B cell (primary cell): ENCODE data around the gene SPPL2C. TPM values are rescaled to one million over a fixed set of nuclear protein-coding genes. Genes with fewer than 3 reads are reported as not detected.

Experiments used
- ATAC-seq: fragments of 200-7000 bp; cut with Tn5 transposase; one replicate; pipeline ENCODE4 v1.10.0; 2021; ENCODE audit warnings: low read depth, mild to moderate bottlenecking, moderate number of reproducible peaks, moderate library complexity
- CTCF ChIA-PET: fragments of 350-600 bp; sonication (Branson Sonifier 250); formaldehyde crosslinking; loops from one replicate; lab custom pipeline; 2021; ENCODE audit warnings: antibody characterized with exemption, inconsistent platforms; lab: Charles Lee
- POLR2A ChIA-PET: fragments of 350-600 bp; sonication (Branson Sonifier 250); formaldehyde crosslinking; loops from one replicate; lab custom pipeline; 2021; ENCODE audit warnings: antibody characterized with exemption; lab: Charles Lee
- DNase-seq: peaks from one replicate; pipeline ENCODE4 v3.0.0; 2013
- H2AFZ ChIP-seq: 2 replicates; pipeline ENCODE4 v1.6.1; 2012; ENCODE audit warnings: mild to moderate bottlenecking, low read depth, low read length; ENCODE audit not compliant: insufficient read depth, poor library complexity, severe bottlenecking
- H3K27ac ChIP-seq, 2 donors: 1 replicate in 1 of 2; 2 replicates in 1 of 2; pipeline ENCODE4 v1.5.1; 2012 to 2013; ENCODE audit warnings: low read length in 2 of 2, mild to moderate bottlenecking in 2 of 2, moderate library complexity in 1 of 2
- H3K27me3 ChIP-seq, 4 experiments: fragments of 200-600 bp in 1 of 4; sonication (generic) in 1 of 4; replicated peaks in 1 of 4; 1 replicate in 2 of 4; 2 replicates in 2 of 4; pipeline versions ENCODE4 v1.6.1 to v1.7.0; 2013 to 2016; ENCODE audit warnings: low read length in 3 of 4, mild to moderate bottlenecking in 2 of 4, mixed read lengths in 1 of 4, moderate library complexity in 1 of 4; ENCODE audit not compliant: insufficient read depth in 4 of 4, control insufficient read depth in 3 of 4; ENCODE audit errors: control extremely low read depth in 1 of 4
- H3K36me3 ChIP-seq, 2 experiments: replicated peaks in 1 of 2; 1 replicate in 1 of 2; 2 replicates in 1 of 2; pipeline versions ENCODE4 v1.6.1 to v1.7.1; 2013; ENCODE audit warnings: low read length in 1 of 2; ENCODE audit not compliant: insufficient read depth in 2 of 2, control insufficient read depth in 1 of 2; ENCODE audit errors: control extremely low read depth in 1 of 2, extremely low read depth in 1 of 2
- H3K4me1 ChIP-seq, 2 donors: fragments of 200-600 bp in 1 of 2; sonication (generic) in 1 of 2; 1 replicate in 1 of 2; 2 replicates in 1 of 2; pipeline versions ENCODE4 v1.5.1 to v1.6.1; 2013 to 2017; ENCODE audit warnings: low read length in 2 of 2; ENCODE audit not compliant: control insufficient read depth in 2 of 2, insufficient read depth in 2 of 2
- H3K4me2 ChIP-seq: replicated peaks from 2 replicates; pipeline ENCODE3; 2012; ENCODE audit warnings: mild to moderate bottlenecking, low read depth, low read length; ENCODE audit not compliant: poor library complexity, severe bottlenecking
- H3K4me3 ChIP-seq, 5 experiments: fragments of 200-600 bp in 1 of 5; sonication (generic) in 1 of 5; 1 replicate in 3 of 5; 2 replicates in 2 of 5; pipeline versions ENCODE4 v1.5.1 to v1.7.0; 2011 to 2016; ENCODE audit warnings: low read length in 4 of 5, mild to moderate bottlenecking in 4 of 5, low read depth in 2 of 5, control low read depth in 1 of 5, moderate library complexity in 1 of 5; ENCODE audit not compliant: insufficient read depth in 1 of 5; ENCODE audit errors: control extremely low read depth in 1 of 5, extremely low read depth in 1 of 5
- H3K79me2 ChIP-seq: fragments of 200-600 bp; sonication (generic); one replicate; pipeline ENCODE4 v1.6.0; 2016; ENCODE audit warnings: low read length; ENCODE audit not compliant: control insufficient read depth, insufficient read depth
- H3K9ac ChIP-seq: fragments of 200-600 bp; sonication (generic); 2 replicates; pipeline ENCODE4 v1.6.1; 2017; ENCODE audit warnings: mild to moderate bottlenecking, low read length, moderate library complexity
- H3K9me3 ChIP-seq, 3 donors: one replicate each; pipeline versions ENCODE4 v1.6.1 to v1.7.1; 2013; ENCODE audit warnings: low read length in 2 of 3; ENCODE audit not compliant: control insufficient read depth in 2 of 3, insufficient read depth in 1 of 3; ENCODE audit errors: control extremely low read depth in 1 of 3
- H4K20me1 ChIP-seq: 2 replicates; pipeline ENCODE4 v1.6.0; 2012; ENCODE audit warnings: mild to moderate bottlenecking, low read length; ENCODE audit not compliant: insufficient read depth, control insufficient read depth, poor library complexity, severe bottlenecking
- H3K27ac Mint-ChIP-seq: one replicate; pipeline ENCODE4 v1.8.0; 2021; ENCODE audit warnings: mixed read lengths
- H3K27me3 Mint-ChIP-seq: one replicate; pipeline ENCODE4 v1.8.0; 2021; ENCODE audit warnings: mixed read lengths
- H3K4me1 Mint-ChIP-seq: one replicate; pipeline ENCODE4 v1.8.0; 2021; ENCODE audit warnings: mixed read lengths
- H3K4me3 Mint-ChIP-seq: one replicate; pipeline ENCODE4 v1.8.0; 2021; ENCODE audit warnings: mixed read lengths
- H3K9me3 Mint-ChIP-seq: one replicate; pipeline ENCODE4 v1.8.0; 2022; ENCODE audit warnings: mixed read lengths; ENCODE audit not compliant: insufficient read depth
- CTCF ChIP-seq: fragments of 200-600 bp; IDR thresholded peaks from one replicate; pipeline ENCODE4 v1.8.0; 2022; ENCODE audit warnings: antibody characterized with exemption, mild to moderate bottlenecking
- EZH2 ChIP-seq: IDR thresholded peaks from 2 replicates; pipeline ENCODE4 v1.6.1; 2012; ENCODE audit warnings: borderline replicate concordance, low read depth, mild to moderate bottlenecking, moderate library complexity, low read length; ENCODE audit not compliant: insufficient read depth, poor library complexity, severe bottlenecking
- WGBS: methylation state at CpG from one replicate; pipeline ENCODE4 v1.1.5; 2013; ENCODE audit warnings: missing lambda C conversion rate; ENCODE audit not compliant: insufficient coverage; 5-methylcytosine and 5-hydroxymethylcytosine counted together
- intact Hi-C: fragments of 100-400 bp; cut with micrococcal nuclease; formaldehyde crosslinking; loops from one replicate; pipeline ENCODE4 v1.10.0; 2022
- polyA plus RNA-seq: library from polyadenylated mRNA; depleted of rRNA; stranded (reverse); fragments of >200 nt; gene quantifications from 2 replicates; pipeline ENCODE4 v1.2.3, GENCODE V29; 2012
- total RNA-seq, 2 donors: library from RNA; stranded (reverse); fragments of 120-200 nt in 1 of 2; gene quantifications; 1 replicate in 1 of 2; 2 replicates in 1 of 2; pipeline versions ENCODE4 v1.2.3 to v1.2.4, GENCODE V29; 2013 to 2022

SPPL2C gene
- total and polyA plus RNA-seq, 2 donors (not counting 1 experiment from before 2014, with no cell fraction given): not detected

GRCh38 chr17:45850011-45850410 lies 5.3 kb downstream of the SPPL2C start:
- H3K27me3 Mint-ChIP-seq: peaks cover 25% of the 10 kb centered on the region
- ATAC-seq: no peak
- Histone ChIP-seq H4K20me1 (no peaks in the 10 kb centered on the region), H3K4me3 (no peak overlapping the region), H3K9ac (no peak overlapping the region), H3K4me2 (no peak overlapping the region), H3K27me3 (peaks cover 0 to 21% (median 2%) of the 10 kb centered on the region in 4 experiments), H3K9me3 (peaks cover 0 to 5% (median 0%) of the 10 kb centered on the region in 3 donors), H3K79me2 (no peaks in the 10 kb centered on the region), H3K27ac (no peak overlapping the region), H3K36me3 (no peaks in the 10 kb centered on the region), H3K4me1 (peaks cover 0 to 2% of the 10 kb centered on the region in 2 donors), H2AFZ (no peak overlapping the region)
- no peak for DNase-seq
- POLR2A ChIA-PET: interaction anchor here (0.6 kb wide), 1 partner anchor 29 kb away, joined by 3 read pairs; no protein-coding TSS in a partner anchor
- no peak overlapping the region for H3K27ac Mint-ChIP-seq
- H3K4me3 Mint-ChIP-seq: no peak overlapping the region
- no peak for TF ChIP-seq CTCF
- TF ChIP-seq EZH2: no peak
- WGBS: 78% methylated on average over 3 of the region's 4 CpGs
- intact Hi-C loops: no loop called here
- H3K4me1 Mint-ChIP-seq: no peaks in the 10 kb centered on the region
- H3K9me3 Mint-ChIP-seq: no peaks in the 10 kb centered on the region
- CTCF ChIA-PET: interaction anchor here (0.5 to 2.3 kb wide), 7 partner anchors 8 to 436 kb away, joined by 3 to 6 read pairs (median 3); no protein-coding TSS in a partner anchor

GRCh38 chr17:45850468-45850867 lies 5.8 kb downstream of the SPPL2C start:
- Histone ChIP-seq H3K9me3 (peaks cover 0 to 10% (median 0%) of the 10 kb centered on the region in 3 donors), H2AFZ (no peak overlapping the region), H3K27ac (no peak overlapping the region), H3K4me1 (peaks cover 0 to 2% of the 10 kb centered on the region in 2 donors), H4K20me1 (no peaks in the 10 kb centered on the region), H3K27me3 (peaks cover 0 to 21% (median 3%) of the 10 kb centered on the region in 4 experiments), H3K4me2 (no peak overlapping the region), H3K79me2 (no peaks in the 10 kb centered on the region), H3K36me3 (no peaks in the 10 kb centered on the region), H3K9ac (no peak overlapping the region), H3K4me3 (no peak overlapping the region)
- ChIA-PET POLR2A (no interaction called here), CTCF (interaction anchor here (1.4 to 2.3 kb wide), 4 partner anchors 11 to 210 kb away, joined by 3 to 6 read pairs (median 5); no protein-coding TSS in a partner anchor)
- Mint-ChIP-seq H3K9me3 (no peaks in the 10 kb centered on the region), H3K4me3 (no peak overlapping the region), H3K27ac (no peak overlapping the region), H3K4me1 (no peaks in the 10 kb centered on the region), H3K27me3 (peaks cover 25% of the 10 kb centered on the region)
- DNase-seq: no peak
- 92% methylated on average over 4 of the region's 5 CpGs for WGBS
- no peak for ATAC-seq
- TF ChIP-seq CTCF: no peak
- TF ChIP-seq EZH2: no peak
- intact Hi-C loops: no loop called here
